ENCODE measurements around the gene HNRNPU. TPM values are rescaled to one million over a fixed set of nuclear protein-coding genes. Genes with fewer than 3 reads are reported as not detected.

The HNRNPU gene
- polyA plus RNA-seq, 1 of the 3 experiments (the other 2 are of a cell fraction): 164 TPM

- TF ChIP-seq, protein P1, sequence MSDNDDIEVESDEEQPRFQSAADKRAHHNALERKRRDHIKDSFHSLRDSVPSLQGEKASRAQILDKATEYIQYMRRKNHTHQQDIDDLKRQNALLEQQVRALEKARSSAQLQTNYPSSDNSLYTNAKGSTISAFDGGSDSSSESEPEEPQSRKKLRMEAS (IDR thresholded peaks at IDR 0.05; ENCODE audit: low read depth): peak; percentile 45; the same call in 1 of the 2 replicates
- TF ChIP-seq TAF1 (IDR thresholded peaks at IDR 0.05; ENCODE audit: borderline replicate concordance, low read depth, low read length): peak; percentile 91
- TF ChIP-seq GATA2 (CRISPR knock-in tag; IDR thresholded peaks at IDR 0.05): no peak
- TF ChIP-seq, protein P2, sequence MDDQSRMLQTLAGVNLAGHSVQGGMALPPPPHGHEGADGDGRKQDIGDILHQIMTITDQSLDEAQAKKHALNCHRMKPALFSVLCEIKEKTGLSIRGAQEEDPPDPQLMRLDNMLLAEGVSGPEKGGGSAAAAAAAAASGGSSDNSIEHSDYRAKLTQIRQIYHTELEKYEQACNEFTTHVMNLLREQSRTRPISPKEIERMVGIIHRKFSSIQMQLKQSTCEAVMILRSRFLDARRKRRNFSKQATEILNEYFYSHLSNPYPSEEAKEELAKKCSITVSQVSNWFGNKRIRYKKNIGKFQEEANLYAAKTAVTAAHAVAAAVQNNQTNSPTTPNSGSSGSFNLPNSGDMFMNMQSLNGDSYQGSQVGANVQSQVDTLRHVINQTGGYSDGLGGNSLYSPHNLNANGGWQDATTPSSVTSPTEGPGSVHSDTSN (IDR thresholded peaks at IDR 0.05): 0 out of 2 replicates have a peak, but pooled peaks have one; percentile 1
- peak; percentile 20 to 38; a peak in 1 of 4 replicates for TF ChIP-seq EP300 (IDR thresholded peaks at IDR 0.05; ENCODE audit: borderline replicate concordance in 1 of 2, low read depth in 1 of 2, low read length in 1 of 2)
- TF ChIP-seq MXI1 (IDR thresholded peaks at IDR 0.05; ENCODE audit: low read depth, low read length): peak; percentile 48
Measured at GRCh38 chr1:244835276-244836134, 28.8 kb downstream of the HNRNPU start, which contains the start of gene COX20 (continued).

DNA sequence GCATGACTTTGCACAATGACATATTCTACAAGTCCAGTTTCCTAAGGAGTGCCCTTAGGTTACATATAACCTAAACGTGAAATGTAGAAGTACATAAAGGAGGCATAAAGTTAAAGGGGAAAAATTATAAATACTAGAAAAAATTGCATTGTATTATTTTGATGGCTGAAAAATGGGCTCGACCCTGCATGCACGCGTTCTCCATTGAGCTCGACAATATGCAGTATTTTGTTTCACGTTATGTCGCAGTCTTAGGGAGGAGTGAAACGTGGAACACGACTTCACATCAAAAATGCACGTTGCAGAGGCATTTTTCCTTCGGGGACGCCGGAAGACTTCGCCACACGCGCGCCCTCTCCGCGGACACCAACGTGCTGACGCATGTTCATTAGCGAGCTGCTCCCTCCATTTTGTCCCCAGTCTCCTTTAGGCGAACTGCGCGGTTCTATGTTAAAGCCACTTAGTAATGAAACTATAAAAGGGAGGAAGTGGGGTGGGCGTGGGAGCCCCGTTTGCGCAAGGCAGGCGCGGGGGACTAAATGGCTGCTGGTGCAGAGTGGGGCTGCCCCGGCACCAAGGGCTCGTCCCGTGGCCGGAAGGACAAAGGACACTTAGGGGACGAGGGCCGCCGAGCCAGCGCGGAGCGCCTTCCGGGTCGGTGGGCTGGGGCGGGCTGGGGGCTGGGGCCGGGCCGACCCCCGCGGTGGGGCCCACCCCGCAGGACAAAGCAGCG, 29.6 kb downstream of the HNRNPU start:
- peaks cover 13 to 15% of the 10 kb centered on the region in 2 experiments; a peak in 3 of 4 replicates for H3K4me1 ChIP-seq (ENCODE audit: control insufficient read depth in 1 of 2, insufficient read depth in 2 of 2, low read depth in 1 of 2, low read length in 1 of 2)
- H3K27ac ChIP-seq (ENCODE audit: low read depth in 2 of 2, low read length in 1 of 2): peak overlapping the region; percentile 97 to 99
- H4K20me1 ChIP-seq (ENCODE audit: insufficient read depth): peaks cover 3% of the 10 kb centered on the region; the same call in 1 of the 2 replicates
- peak overlapping the region; percentile 88 for H3K9ac ChIP-seq
- H3K4me2 ChIP-seq: peak overlapping the region; percentile 81
- peaks cover 41% of the 10 kb centered on the region for H3K79me2 ChIP-seq (ENCODE audit: insufficient read depth)
- H3F3A ChIP-seq (replicated peaks; ENCODE audit: insufficient read depth): peaks cover 45% of the 10 kb centered on the region
- H3K27me3 ChIP-seq (ENCODE audit: insufficient read depth): no peaks in the 10 kb centered on the region
- peak overlapping the region; percentile 71 to 83 for H3K4me3 ChIP-seq (ENCODE audit: low read depth in 2 of 2, low read length in 1 of 2)
- peak overlapping the region; percentile 76 for H2AFZ ChIP-seq (ENCODE audit: low read depth)
- POLR2A ChIA-PET: interaction anchor here (0.6 to 3.7 kb wide), 9 partner anchors 27 to 1182 kb away, joined by 3 to 33 read pairs (median 4); partner anchors contain the start of genes CATSPERE, DESI2 and HNRNPU
- no peaks in the 10 kb centered on the region for H3K9me3 ChIP-seq
- peak; percentile 97 for DNase-seq
- no peaks in the 10 kb centered on the region for H3K9me2 ChIP-seq
- under 1% methylated on average over 31 of the region's 49 CpGs for WGBS (ENCODE audit: low lambda C conversion rate)
- peaks cover 17 to 22% of the 10 kb centered on the region in 2 experiments for H3K36me3 ChIP-seq (replicated peaks in 1 of 2; ENCODE audit: control insufficient read depth in 1 of 2, insufficient read depth in 2 of 2, low read length in 1 of 2)
- CTCF ChIA-PET: interaction anchor here (0.8 to 3.3 kb wide), 8 partner anchors 15 to 340 kb away, joined by 3 to 14 read pairs (median 4); partner anchors contain the start of gene HNRNPU
- no peak for TF ChIP-seq RAD21 (IDR thresholded peaks at IDR 0.05; ENCODE audit: low read length)
- TF ChIP-seq MXI1 (IDR thresholded peaks at IDR 0.05; ENCODE audit: low read depth, low read length): peak; percentile 86
- TF ChIP-seq GABPA (IDR thresholded peaks at IDR 0.05; ENCODE audit: low read depth): peak; percentile 22; the same call in 1 of the 2 replicates
- TF ChIP-seq POLR2AphosphoS5 (IDR thresholded peaks at IDR 0.05; ENCODE audit: low read depth, low read length): peak; percentile 50
- no peak for TF ChIP-seq CHD2 (IDR thresholded peaks at IDR 0.05; ENCODE audit: low read length, partially characterized antibody)
- TF ChIP-seq ZBTB33 (IDR thresholded peaks at IDR 0.05; ENCODE audit: borderline replicate concordance, low read depth): no peak; the same call in 1 of the 2 replicates
- TF ChIP-seq FOXM1 (IDR thresholded peaks at IDR 0.05; ENCODE audit: low read depth): no peak
- TF ChIP-seq TAF1 (IDR thresholded peaks at IDR 0.05; ENCODE audit: borderline replicate concordance, low read depth, low read length): peak; percentile 87
- no peak; the same call in 1 of the 2 replicates for TF ChIP-seq ELF1 (IDR thresholded peaks at IDR 0.05)
- TF ChIP-seq RCOR1 (IDR thresholded peaks at IDR 0.05; ENCODE audit: low read length): 0 out of 2 replicates have a peak, but pooled peaks have one; percentile 11
- TF ChIP-seq, protein P3, sequence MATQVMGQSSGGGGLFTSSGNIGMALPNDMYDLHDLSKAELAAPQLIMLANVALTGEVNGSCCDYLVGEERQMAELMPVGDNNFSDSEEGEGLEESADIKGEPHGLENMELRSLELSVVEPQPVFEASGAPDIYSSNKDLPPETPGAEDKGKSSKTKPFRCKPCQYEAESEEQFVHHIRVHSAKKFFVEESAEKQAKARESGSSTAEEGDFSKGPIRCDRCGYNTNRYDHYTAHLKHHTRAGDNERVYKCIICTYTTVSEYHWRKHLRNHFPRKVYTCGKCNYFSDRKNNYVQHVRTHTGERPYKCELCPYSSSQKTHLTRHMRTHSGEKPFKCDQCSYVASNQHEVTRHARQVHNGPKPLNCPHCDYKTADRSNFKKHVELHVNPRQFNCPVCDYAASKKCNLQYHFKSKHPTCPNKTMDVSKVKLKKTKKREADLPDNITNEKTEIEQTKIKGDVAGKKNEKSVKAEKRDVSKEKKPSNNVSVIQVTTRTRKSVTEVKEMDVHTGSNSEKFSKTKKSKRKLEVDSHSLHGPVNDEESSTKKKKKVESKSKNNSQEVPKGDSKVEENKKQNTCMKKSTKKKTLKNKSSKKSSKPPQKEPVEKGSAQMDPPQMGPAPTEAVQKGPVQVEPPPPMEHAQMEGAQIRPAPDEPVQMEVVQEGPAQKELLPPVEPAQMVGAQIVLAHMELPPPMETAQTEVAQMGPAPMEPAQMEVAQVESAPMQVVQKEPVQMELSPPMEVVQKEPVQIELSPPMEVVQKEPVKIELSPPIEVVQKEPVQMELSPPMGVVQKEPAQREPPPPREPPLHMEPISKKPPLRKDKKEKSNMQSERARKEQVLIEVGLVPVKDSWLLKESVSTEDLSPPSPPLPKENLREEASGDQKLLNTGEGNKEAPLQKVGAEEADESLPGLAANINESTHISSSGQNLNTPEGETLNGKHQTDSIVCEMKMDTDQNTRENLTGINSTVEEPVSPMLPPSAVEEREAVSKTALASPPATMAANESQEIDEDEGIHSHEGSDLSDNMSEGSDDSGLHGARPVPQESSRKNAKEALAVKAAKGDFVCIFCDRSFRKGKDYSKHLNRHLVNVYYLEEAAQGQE (IDR thresholded peaks at IDR 0.05; ENCODE audit: low read depth, low read length): no peak
- peak; percentile 34; the same call in 1 of the 2 replicates for TF ChIP-seq TEAD4 (IDR thresholded peaks at IDR 0.05; ENCODE audit: borderline replicate concordance, insufficient read depth)
- 0 out of 2 replicates have a peak, but pooled peaks have one; percentile 5 for TF ChIP-seq USF1 (IDR thresholded peaks at IDR 0.05; ENCODE audit: borderline replicate concordance, low read depth)
- peak; percentile 68; the same call in 1 of the 2 replicates for TF ChIP-seq YY1 (IDR thresholded peaks at IDR 0.05; ENCODE audit: low read depth)
- TF ChIP-seq JUND (IDR thresholded peaks at IDR 0.05): no peak
- no peak for TF ChIP-seq SMC3 (IDR thresholded peaks at IDR 0.05; ENCODE audit: low read depth, low read length)

All from SK-N-SH (cell line).